GM21529 (cell line): ENCODE data around the gene MCM10.

Source experiments
- ATAC-seq: cut with Tn5 transposase; IDR thresholded peaks from one replicate; pipeline ENCODE4 v1.9.1; 2021; ENCODE audit not compliant: unreplicated experiment

Gene MCM10

DNA sequence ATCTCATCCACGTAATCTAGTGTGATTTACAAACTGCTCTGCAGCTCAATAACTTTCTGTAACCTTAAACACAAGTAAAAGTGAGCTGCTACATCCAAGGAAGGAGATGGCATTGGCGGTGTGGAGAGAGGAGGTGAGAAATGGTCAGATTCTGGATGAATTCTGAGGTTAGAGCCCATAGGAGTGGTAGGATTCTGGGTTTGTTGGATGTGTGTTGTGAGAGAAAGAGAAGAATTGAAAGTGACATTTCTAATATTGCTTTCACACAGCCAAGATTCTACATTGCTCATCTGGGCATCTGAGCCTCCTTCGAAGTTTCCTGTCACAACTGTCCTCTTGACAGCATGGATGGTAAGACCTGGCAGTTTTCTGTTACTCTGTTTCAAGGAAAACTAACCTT is 2.5 kb downstream of the MCM10 start:
- no peak for ATAC-seq

DNA sequence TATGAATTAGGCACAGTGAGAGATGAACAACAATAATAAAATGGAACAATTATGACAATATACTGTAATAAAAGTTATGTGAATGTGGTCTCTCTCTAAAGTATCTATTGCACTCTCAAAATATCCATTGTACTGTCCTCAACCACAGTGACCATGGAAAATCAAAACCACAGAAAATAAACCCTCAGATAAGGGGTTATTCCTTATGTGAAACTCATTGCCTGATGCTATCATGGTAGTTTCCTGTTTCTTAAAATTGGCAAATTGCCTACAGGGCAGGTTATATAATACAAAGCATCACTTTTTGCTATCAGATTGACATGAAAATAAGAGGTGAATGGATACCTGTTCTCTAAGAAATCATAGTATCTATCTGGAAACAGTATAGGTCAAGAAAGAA is 3.8 kb downstream of the MCM10 start:
- no peak for ATAC-seq

DNA sequence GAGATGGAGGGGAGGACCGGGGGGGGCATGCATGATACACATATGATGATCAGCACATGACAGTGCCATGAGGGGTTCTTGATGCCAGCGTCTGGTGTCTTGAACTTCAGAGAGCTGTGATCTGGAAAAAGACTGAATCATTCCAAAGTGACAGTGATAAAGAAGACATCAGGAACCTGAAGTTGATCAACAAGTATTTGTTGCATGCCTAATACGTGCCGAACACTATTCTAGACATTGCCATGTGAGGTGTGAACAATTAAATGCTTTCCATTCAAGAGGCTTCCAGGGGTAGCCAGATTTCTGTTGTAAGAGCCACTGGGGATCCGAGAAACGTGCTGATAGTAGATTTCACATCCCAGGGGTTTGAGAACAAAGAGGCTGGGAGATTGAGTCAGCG is 6.2 kb downstream of the MCM10 start:
- ATAC-seq, result no peak

DNA sequence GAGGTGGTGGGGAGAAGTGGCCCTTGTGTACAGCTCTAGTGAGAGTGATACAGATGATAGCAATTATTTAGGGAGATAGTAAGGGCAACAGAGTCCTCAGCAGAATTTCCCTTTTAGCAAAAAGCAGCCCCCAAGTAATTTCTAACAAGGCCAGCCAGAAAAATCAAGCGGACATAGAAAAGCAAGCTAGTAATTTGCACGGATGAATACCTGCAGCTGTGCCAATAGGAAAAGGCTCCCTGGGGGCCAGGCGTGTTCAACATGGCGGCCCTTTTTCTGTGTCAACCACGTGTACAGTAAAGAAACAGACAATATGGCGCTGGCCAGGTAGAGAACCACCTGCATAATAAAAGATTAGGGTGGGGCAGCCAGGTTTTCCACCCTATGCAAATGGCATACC is 7.4 kb downstream of the MCM10 start:
- no peak for ATAC-seq

DNA sequence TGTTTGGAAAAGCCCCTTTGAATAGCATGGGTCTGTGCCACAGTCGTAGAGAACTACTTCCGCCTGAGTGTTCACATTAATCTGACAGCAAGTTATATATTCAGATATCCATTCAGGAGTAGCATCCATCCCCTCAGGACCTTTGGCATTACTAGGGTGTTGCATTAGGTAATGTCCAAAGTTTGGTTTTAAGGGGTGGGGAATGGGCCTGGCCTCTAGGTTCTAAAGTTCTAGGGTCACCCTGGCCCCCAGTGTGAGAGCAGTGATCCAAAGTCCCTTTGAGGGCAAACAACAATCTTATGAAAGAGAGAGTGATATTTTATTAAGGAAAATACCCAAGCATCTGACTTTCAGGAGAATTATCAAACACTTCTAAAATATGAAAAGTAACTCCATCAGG is 12.3 kb downstream of the MCM10 start:
- no peak for ATAC-seq

DNA sequence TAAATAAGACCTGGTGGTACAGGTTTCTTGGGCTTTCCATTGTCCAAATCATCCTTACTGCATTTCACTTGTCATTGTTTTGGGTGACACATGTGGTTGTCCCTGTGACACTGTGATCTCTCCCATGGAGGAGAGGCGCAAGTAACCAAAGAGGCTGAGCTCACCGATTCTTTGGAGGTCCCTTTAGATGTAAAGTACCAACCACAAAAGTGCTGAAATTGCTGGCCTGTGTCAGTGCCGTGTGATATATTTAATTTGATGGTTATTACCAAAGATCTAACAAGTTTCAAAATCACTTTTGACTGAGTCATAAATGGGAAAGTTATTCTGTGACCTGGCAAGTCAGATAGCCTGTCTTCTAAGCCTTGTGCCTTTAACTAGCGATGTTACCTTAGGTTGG is 19.4 kb downstream of the MCM10 start:
- no peak for ATAC-seq

DNA sequence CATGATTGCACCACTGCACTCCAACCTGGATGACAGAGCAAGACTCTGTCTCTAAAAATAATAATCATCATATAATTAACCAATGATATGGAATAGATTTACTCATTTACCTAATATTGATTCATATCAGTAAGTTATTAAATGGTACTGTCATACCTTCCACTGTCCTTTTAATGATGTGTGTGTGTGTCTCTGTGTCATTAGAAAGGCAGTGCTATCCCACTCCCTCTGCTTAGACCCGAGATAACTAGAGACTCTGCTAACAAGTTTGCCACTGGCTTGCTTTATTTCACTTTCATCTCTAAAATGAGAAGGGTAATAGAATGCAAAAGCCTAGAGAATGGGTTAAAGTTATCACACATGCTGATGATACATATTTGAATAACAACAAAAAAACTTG is 21.1 kb downstream of the MCM10 start:
- ATAC-seq, result no peak

DNA sequence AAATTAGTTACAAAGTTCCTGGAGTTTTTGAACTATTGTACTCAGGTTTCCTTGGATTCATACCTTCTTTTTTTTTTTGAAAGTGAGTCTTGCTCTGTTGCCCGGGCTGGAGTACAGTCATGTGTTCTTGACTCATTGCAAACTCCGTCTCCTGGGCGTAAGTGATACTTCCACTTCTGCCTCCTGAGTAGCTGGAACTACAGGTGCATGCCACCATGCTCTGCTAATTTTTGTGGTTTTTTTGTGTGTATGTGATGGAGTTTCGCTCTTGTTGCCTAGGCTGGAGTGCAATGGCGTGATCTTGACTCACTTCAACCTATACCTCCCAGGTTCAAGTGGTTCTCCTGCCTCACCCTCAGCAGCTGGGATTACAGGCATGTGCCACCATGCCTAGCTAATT is 22.3 kb downstream of the MCM10 start:
- ATAC-seq, result peak; percentile 60

DNA sequence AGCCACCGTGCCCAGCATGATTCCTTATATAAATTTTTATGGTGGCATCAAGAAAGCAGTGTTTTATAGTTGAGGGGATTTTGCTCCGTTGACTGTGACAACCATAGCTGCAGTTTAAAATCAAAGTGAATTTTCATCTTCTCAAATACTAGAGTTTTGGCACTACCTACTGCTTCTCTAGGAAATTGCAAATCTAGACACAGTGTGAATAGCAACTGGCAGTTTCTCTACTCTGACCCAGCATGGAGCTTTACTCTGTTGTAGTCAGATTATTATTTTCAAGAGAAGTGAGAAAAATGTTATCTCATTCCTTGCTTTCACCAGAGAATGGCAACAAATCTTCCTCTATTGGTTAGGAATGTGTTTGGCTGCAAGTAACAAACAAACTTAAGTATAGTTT is 22.9 kb downstream of the MCM10 start:
- ATAC-seq, result no peak

DNA sequence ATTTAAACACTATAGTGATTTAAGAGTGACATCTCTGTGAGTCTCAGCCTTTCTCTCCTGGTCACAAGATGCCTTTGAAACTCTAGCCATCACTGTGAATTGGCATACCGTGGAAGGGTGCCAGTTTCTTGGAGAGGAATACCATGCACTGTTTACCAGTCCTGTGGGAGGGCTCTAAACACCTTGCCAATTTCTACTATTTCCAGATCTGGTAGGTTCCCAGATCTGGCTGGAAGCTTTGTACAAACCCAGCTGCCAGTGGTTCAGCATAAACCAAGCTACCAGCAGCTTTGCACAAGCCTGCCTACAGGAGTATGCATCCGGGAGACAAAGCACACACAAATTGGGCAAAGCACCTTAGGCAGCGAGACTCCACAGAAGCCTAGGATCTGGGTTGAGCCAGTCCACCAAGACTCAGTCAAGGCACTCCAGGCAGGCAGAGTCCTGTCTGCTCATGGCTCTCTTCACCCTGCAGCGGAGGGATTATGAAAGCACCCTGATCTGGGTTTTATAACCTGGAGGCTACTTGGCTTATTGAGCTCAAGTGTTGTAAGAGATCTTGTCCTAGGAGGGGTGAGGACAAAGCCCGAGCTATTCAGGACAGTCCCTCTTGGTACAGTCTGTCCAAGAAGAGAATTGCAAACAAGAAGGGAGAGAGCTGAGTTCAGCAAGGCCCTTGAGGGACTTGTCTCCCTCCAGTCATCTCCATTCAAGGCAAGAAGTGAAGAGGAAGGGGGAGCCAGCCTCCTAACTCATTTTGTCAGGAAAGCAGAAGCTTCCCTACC is 23.6 kb downstream of the MCM10 start:
- ATAC-seq, result no peak

DNA sequence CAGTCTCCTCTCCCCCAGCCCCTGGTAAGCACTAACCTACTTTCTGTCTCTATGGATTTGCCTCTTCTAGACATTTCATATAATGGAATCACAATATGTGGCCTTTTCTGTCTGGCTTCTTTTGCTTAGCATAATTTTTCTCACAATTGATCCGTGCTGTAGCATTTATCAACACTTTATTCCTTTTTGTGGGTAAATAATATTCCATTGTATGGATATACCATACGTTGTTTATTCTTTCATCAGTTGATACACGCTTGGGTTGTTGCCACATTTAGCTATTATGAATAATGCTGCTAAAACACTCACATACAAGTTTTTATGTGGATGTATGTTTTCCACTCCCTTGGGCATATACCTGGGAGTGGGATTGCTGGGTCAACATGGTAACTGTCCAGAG is 25.8 kb downstream of the MCM10 start:
- ATAC-seq, result no peak

DNA sequence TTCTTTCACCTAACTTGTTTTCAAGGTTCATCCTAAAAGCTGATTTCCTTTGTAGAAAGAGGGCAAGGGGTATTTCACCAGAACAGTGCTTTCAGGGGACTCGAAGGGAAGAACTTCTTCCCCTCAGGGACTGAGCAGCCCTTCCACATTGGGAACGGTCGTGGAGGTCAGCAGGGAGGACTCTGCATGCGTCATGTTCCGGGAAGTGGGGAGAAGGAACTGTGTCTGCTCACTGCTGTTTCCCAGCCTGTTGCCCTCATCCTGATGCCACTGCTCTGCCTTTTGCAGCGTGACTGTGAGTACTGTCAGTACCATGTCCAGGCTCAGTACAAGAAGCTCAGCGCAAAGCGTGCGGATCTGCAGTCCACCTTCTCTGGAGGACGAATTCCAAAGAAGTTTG is 27.2 kb downstream of the MCM10 start:
- ATAC-seq, result no peak

DNA sequence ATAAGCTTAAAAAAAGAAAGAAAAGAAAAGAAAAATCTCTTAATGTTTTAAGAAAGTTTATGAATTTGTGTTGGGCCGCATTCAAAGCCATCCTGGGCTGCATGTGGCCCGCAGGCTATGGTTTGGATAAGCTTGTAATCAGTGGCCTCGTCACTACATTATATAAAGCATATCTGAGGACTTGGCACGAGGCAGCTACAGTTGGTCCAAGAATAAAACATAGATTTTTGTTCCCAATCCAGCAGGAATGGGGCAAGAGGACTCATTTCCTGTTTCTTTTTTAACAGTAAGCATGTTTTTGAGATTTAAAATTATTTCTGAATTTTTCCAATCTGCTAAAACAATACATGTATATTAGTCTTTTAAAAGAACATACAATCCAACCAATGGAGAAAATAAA is 28.6 kb downstream of the MCM10 start:
- ATAC-seq, result no peak

DNA sequence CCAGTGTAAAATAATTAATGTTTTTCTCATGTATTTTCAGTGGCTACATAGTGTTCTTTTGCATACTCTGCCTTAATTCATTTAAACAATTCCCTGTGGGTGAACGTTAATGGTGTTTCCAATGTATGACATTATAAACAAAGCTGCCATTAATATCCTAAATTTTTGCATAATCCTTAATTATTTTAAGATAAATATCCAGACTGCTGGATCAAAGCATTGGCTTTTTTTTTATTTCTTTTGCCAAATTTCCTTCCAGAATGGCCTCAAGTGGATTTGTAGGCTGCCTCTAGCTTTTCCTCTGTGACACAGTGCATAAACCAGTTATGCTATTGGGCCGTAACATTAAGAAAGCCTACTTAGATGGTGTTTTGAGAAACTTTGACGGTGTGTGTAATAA is 29.5 kb downstream of the MCM10 start:
- no peak for ATAC-seq

DNA sequence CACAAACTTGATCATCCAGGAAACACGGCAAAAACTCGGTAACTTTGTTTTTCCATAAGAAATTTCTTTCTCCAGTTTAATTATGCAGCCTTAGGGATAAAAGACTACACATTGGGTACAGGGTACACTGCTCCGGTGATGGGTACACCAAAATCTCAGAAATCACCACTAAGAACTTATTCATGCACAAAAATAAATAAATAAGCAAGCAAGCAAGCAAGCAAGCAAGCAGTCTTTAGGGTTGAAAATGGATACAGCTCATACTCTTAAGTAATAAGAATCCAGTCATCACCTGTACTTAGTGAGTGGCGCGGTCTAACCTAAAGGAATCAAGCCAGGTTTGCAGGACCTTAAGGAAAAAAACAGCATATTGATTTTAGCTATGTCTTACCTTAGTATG is 30.0 kb downstream of the MCM10 start:
- ATAC-seq, result no peak

DNA sequence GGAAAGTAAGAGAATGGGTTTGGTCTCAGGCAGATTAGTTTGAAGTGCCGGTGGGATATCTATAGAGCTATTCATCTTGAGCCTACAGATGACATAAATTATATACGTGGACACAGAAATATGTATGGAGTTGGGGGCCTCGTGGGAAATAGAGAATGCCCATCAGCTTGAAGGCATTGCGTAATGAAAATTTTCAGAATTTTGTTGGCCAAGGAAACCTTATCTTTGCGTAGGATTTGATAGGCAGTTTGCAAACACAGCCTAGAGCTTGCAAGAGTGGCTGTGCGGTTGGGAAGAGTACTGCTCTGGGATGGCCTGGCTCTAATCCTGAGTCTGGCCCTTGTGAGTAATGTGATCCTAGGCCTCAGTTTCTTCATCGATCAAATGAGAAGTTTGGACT is 32.3 kb downstream of the MCM10 start:
- ATAC-seq, result no peak

DNA sequence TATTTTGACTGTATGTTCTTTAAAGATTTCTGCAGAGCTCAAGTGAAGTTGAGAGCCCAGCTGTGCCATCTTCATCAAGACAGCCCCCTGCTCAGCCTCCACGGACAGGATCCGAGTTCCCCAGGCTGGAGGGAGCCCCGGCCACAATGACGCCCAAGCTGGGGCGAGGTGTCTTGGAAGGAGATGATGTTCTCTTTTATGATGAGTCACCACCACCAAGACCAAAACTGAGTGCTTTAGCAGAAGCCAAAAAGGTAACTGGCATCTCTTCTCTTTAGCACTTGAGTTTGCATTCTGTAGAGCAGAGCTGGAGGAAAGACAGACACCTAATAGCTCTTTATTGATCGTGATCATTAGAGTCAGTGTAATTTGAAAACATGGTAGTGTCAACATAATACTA is 33.7 kb downstream of the MCM10 start:
- ATAC-seq, result no peak

DNA sequence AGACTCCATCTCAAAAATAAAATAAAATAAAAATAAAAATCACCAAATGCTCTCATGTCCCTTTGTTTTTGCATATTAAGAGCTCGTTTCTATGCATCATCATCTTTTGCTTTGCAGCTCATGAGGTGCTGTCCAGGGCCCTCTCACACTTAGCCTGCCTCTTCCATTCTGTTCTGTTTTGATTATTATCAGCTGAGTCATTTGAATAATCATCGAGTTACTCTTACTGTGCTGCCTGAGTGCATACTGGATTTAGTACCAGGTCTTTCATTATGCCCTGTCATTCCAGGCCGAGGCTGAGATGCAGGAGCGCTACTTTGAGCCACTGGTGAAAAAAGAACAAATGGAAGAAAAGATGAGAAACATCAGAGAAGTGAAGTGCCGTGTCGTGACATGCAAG is 39.8 kb downstream of the MCM10 start:
- ATAC-seq, result no peak

DNA sequence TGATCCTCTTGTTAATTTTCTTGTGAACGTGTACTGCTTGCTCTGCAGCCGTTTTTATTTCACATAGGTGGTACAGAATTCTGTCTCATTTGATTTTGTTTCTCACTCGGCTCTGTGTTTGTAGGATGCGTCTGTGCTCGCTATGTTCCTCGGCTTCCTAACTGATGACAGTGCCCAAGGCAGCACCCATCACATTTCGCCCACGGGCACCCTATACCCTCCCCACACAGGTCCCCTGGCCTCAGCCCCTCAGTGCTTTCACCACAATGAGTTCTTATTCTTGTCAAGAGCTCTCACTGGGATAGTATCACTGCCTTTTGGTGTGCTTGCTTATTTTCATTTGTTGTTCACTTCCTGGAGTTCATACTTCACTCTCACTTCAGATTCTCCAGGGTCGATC is 44.7 kb downstream of the MCM10 start:
- no peak for ATAC-seq

DNA sequence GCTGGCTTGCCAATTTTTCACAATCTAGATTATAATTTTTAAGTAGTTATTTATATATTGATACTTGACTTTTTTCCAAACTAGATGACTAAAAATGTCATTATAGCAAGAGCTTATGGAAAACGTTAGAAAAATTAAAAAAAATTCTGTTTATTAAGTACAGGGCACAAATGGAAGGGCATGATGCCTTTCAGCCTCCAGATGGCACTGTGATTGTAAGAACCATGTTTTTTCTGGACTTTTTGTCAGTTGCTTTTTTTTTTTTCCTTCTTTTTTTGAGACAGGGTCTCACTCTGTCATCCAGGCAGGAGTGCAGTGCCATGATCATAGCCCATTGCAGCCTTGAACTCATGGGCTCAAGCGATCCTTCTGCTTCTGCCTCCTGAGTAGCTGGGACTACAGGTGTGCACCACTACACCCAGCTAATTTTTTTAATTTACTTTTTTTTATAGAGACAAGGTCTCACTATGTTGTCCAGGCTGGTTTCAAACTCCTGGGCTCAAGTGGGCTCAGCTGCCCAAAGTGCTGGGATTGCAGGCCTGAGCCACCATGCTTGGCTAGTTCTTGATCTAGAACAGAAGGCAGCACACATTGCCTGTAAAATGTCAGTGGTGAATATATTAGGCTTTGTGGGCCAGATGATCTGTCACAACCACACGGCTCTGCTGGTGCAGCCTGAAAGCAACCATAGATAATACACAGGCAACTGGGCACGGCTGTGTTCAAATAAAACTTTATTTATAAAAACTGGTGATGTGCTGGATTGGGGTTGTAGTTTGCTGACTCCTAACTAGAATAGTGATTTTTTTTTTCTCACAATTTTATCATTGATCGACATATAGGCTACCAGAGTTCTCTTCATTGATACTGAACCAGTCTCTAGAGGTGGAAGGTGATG is 45.4 kb downstream of the MCM10 start:
- no peak for ATAC-seq

DNA sequence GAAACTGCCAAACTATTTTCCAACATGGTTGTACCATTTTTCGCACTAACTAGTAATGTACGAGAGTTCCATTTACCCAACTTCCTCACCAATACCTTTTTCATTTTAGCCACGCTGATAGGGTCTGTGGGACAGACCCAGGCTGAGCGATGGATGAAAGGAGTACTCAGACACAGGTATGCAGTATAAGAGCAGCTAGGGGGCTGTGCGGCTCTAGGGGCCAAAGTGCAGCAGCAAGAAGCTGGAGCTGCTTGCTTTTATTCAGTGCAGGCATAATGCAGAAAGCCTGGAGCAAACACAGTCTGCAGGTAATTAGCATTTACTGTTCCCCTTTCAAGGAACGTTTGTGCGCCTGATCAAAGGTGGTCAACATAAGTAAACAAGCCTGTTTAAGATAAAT is 51.8 kb downstream of the MCM10 start:
- ATAC-seq, result no peak

DNA sequence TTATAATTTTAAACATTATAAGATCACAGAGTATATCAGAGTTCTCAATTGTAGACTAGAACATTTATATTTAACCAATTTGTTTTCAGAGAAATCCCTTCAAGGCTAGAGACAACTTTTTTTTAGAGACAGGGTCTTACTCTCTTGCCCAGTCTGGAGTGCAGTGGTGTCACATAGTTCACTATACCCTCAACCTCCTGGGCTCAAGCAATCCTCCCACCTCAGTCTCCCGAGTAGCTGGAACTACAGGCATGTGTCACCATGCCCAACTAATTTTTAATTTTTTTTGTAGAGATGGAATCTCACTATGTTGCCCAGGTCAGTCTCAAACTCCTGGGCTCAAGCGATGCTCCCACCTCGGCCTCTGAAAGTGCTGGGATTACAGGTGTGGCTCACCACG is 57.5 kb downstream of the MCM10 start:
- no peak for ATAC-seq
